SU-DHL-6 (cell line): Measurements from ENCODE around the gene MAST4.

Experiments used
- H2AFZ ChIP-seq: fragments of 200-600 bp; sonication (generic); 2 replicates; pipeline ENCODE4 v1.6.1; 2014; ENCODE audit warnings: low read depth, mild to moderate bottlenecking, moderate library complexity, mixed read lengths, antibody characterized with exemption, low read length; ENCODE audit not compliant: severe bottlenecking
- H3F3A ChIP-seq: fragments of 200-600 bp; shearing (Covaris generic); 2 replicates; pipeline ENCODE4 v1.6.0; 2016; ENCODE audit warnings: antibody characterized with exemption, mild to moderate bottlenecking; ENCODE audit not compliant: insufficient read depth
- H3K27ac ChIP-seq: fragments of 200-600 bp; sonication (generic); 2 replicates; pipeline ENCODE4 v1.5.1; 2016; ENCODE audit warnings: low read depth, mild to moderate bottlenecking, low read length, moderate library complexity, mixed read lengths
- H3K27me3 ChIP-seq: fragments of 200-600 bp; sonication (generic), shearing (Covaris generic); 2 replicates; pipeline ENCODE4 v1.6.0; 2014; ENCODE audit warnings: mild to moderate bottlenecking, low read length
- H3K36me3 ChIP-seq: fragments of 200-600 bp; sonication (generic); 2 replicates; pipeline ENCODE4 v1.6.1; 2014; ENCODE audit warnings: mild to moderate bottlenecking, low read length, mixed read lengths
- H3K4me2 ChIP-seq: fragments of 300-600, 200-600 bp; shearing (Covaris generic), sonication (generic); 2 replicates; pipeline ENCODE4 v1.6.0; 2014; ENCODE audit warnings: low read length, low read depth, mild to moderate bottlenecking; ENCODE audit not compliant: poor library complexity, severe bottlenecking
- H3K4me3 ChIP-seq: fragments of 200-600 bp; sonication (generic); 2 replicates; pipeline ENCODE4 v1.5.1; 2014; ENCODE audit warnings: antibody characterized with exemption, low read length, mild to moderate bottlenecking, mixed read lengths; ENCODE audit not compliant: insufficient read depth, poor library complexity, severe bottlenecking
- H3K79me2 ChIP-seq: fragments of 200-600 bp; sonication (generic); 2 replicates; pipeline ENCODE4 v1.6.1; 2014; ENCODE audit warnings: mild to moderate bottlenecking, low read length, moderate library complexity; ENCODE audit not compliant: insufficient read depth
- H3K9ac ChIP-seq: fragments of 200-600 bp; sonication (generic); 2 replicates; pipeline ENCODE4 v1.7.0; 2014; ENCODE audit warnings: mild to moderate bottlenecking, low read length
- H3K9me2 ChIP-seq: fragments of 200-600 bp; sonication (generic); replicated peaks from 2 replicates; pipeline ENCODE4 v1.6.1; 2014; ENCODE audit warnings: low read length; ENCODE audit not compliant: insufficient read depth
- H3K9me3 ChIP-seq: fragments of 200-600 bp; sonication (generic); 2 replicates; pipeline ENCODE4 v1.6.1; 2014; ENCODE audit warnings: low read length, mixed read lengths; ENCODE audit not compliant: insufficient read depth
- H4K20me1 ChIP-seq: fragments of 200-600 bp; sonication (generic); 2 replicates; pipeline ENCODE4 v1.6.1; 2014; ENCODE audit warnings: low read depth, mild to moderate bottlenecking, antibody characterized with exemption, low read length, moderate library complexity, mixed read lengths
- EZH2phosphoT487 ChIP-seq: fragments of 200-600 bp; sonication (generic), shearing (Covaris generic); conservative IDR thresholded peaks from 2 replicates; pipeline ENCODE4 v1.6.1; 2018; ENCODE audit warnings: mild to moderate bottlenecking, antibody characterized with exemption, low read length, moderate library complexity, mixed read lengths
- TF ChIP-seq, protein P1 (sequence below): fragments of 200-600 bp; sonication (generic); IDR thresholded peaks from one replicate; pipeline ENCODE4 v1.5.1; 2017; ENCODE audit warnings: antibody characterized with exemption, mild to moderate bottlenecking, low read length, moderate library complexity; ENCODE audit not compliant: insufficient read depth, poor library complexity, severe bottlenecking

MAST4 gene

DNA sequence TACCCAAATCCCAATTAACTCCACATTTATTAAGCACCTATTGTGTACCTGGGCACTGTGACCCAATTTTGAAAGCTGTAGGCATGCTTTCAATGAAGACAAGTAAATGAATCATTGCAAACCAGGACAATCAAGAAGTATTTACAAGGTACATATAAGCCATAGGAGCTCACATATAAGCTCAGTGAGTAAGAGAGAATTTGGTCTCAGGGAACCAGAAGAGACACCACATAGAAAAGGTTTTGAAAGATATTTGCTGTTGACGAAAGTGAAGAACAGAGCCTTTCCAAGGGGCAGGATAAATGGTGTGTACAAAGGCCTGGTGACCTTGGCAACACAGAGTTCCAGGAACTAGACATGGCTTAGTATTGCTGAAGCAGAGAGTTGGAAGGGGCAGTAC is 412.8 kb downstream of the MAST4 start:
- H3K4me3 ChIP-seq = no peak overlapping the region
- H3K9me2 ChIP-seq = no peaks in the 10 kb centered on the region
- no peak overlapping the region for H3K9ac ChIP-seq
- TF ChIP-seq, protein P1, sequence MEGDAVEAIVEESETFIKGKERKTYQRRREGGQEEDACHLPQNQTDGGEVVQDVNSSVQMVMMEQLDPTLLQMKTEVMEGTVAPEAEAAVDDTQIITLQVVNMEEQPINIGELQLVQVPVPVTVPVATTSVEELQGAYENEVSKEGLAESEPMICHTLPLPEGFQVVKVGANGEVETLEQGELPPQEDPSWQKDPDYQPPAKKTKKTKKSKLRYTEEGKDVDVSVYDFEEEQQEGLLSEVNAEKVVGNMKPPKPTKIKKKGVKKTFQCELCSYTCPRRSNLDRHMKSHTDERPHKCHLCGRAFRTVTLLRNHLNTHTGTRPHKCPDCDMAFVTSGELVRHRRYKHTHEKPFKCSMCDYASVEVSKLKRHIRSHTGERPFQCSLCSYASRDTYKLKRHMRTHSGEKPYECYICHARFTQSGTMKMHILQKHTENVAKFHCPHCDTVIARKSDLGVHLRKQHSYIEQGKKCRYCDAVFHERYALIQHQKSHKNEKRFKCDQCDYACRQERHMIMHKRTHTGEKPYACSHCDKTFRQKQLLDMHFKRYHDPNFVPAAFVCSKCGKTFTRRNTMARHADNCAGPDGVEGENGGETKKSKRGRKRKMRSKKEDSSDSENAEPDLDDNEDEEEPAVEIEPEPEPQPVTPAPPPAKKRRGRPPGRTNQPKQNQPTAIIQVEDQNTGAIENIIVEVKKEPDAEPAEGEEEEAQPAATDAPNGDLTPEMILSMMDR = no peak
- H3F3A ChIP-seq = no peaks in the 10 kb centered on the region
- H3K27me3 ChIP-seq = no peaks in the 10 kb centered on the region
- H2AFZ ChIP-seq = no peak overlapping the region
- H3K9me3 ChIP-seq = no peaks in the 10 kb centered on the region
- no peaks in the 10 kb centered on the region for H3K36me3 ChIP-seq
- H3K4me2 ChIP-seq = no peak overlapping the region
- H3K27ac ChIP-seq = no peak overlapping the region
- no peaks in the 10 kb centered on the region for H3K79me2 ChIP-seq
- no peaks in the 10 kb centered on the region for H4K20me1 ChIP-seq

- no peaks in the 10 kb centered on the region for H3K79me2 ChIP-seq
- no peak overlapping the region for H3K27ac ChIP-seq
- no peaks in the 10 kb centered on the region for H4K20me1 ChIP-seq
- TF ChIP-seq EZH2phosphoT487 = no peak
- TF ChIP-seq, protein P1 = no peak
- no peak overlapping the region for H3K4me3 ChIP-seq
- H3K4me2 ChIP-seq = no peak overlapping the region
- no peaks in the 10 kb centered on the region for H3F3A ChIP-seq
- H3K9me3 ChIP-seq = no peaks in the 10 kb centered on the region
- H3K27me3 ChIP-seq = no peaks in the 10 kb centered on the region
- no peaks in the 10 kb centered on the region for H3K9me2 ChIP-seq
- H3K36me3 ChIP-seq = no peaks in the 10 kb centered on the region
- H3K9ac ChIP-seq = no peak overlapping the region
- H2AFZ ChIP-seq = no peak overlapping the region
Measured at GRCh38 chr5:67010684-67011409, 414.7 kb downstream of the MAST4 start.

DNA sequence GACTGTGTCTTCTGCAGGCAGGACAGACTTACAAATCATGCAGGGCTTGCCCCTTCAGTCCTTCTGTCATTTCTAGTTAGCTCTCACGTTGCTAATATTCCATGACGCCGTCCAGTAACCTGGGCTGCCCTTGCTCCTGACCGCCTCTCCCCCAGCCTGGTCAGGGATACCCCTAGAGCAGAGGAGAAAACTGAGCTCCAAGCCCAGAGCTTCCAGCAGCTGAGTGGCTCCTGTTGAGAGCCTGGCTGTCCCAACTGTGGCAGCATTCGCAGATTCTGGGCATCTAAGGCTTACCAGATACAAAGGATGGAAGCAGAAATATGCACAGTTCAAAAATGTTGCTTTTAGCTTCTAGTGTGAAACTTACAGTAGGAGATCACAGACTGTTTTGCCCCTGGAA is 415.2 kb downstream of the MAST4 start:
- H3K4me2 ChIP-seq = no peak overlapping the region
- H2AFZ ChIP-seq = no peak overlapping the region
- no peaks in the 10 kb centered on the region for H4K20me1 ChIP-seq
- no peak overlapping the region for H3K27ac ChIP-seq
- no peak overlapping the region for H3K4me3 ChIP-seq
- no peaks in the 10 kb centered on the region for H3F3A ChIP-seq
- no peaks in the 10 kb centered on the region for H3K36me3 ChIP-seq
- no peaks in the 10 kb centered on the region for H3K27me3 ChIP-seq
- TF ChIP-seq, protein P1 = no peak
- no peak for TF ChIP-seq EZH2phosphoT487
- H3K9me2 ChIP-seq = no peaks in the 10 kb centered on the region
- H3K79me2 ChIP-seq = no peaks in the 10 kb centered on the region
- no peak overlapping the region for H3K9ac ChIP-seq
- no peaks in the 10 kb centered on the region for H3K9me3 ChIP-seq
